GM18507 (cell line): ENCODE results near the gene MEF2A.

ENCODE experiments used
- DNase-seq: peaks from one replicate; pipeline ENCODE4 v3.0.0; 2011; ENCODE audit warnings: low read depth; ENCODE audit not compliant: insufficient read length; ENCODE audit errors: extremely low spot score
- FAIRE-seq: peaks from 2 replicates; lab custom pipeline; 2011; peaks lifted over from hg19 to GRCh38; lab: Jason Lieb, UNC

MEF2A gene

DNA sequence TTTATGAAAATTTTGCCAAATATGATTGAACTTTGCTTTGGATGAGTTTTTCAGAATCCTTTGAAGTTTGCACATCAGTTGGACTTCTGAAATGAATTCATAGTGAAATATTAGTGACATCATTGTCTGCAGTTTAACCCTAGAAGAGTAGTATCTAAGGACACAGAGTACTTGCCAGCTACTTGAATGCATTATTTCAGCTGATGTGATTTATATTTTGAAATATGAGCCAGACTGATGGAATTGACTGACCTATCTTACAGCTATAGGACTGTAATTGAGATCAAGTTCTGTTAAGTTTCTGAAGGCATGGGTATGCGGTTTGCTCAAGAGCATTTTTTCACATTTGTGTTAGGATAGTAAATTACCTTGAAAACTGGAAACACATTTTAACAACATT, 116.2 kb downstream of the MEF2A start:
- DNase-seq, result no peak
- no peak for FAIRE-seq

DNA sequence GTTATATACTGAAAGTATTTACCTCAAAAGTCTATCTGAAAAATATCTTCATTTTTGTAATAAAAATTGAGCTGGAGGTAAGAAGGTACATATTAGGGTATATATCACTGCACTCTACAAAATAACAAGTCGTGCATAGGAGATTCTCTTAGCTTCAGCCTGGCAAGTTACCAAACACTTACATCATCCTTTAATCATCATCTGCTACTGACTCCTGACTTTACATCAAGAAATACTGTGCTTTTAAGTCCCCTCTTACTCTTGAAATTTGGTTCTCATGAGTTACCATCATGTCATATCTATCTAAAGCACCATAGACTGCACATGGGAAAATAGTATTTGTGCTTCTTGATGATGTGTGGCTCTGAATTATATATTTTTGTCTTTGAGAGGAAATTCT, 116.7 kb downstream of the MEF2A start:
- DNase-seq (no peak), FAIRE-seq (no peak)

DNA sequence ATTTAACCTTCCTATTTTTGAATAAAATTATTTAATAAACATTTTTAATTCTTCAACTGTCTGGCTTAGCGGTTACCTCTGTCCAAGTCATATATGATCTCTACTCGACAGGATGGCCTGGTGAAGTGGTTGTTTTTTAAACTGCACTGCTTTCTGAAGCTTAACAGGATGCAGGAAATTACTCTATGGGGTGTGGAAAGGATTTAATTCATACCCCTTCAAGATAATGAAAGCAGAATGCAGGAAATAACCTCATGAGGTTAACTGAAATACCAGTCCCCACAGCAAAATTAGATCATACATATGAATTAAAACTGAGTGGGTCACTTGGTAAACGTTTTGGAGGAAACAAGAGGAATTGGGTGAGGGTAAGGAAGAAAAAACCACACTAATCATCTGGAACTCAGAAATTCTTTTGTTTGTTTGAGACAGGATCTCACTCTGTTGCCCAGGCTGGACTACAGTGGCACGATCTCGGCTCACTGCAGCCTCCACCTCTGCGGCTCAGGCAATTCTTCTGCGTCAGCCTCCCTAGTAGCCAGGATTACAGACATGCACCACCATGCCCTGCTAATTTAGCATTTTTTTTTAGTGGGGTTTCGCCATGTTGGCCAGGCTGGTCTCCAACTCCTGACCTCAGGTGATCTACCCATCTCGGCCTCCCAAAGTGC, 117.4 kb downstream of the MEF2A start:
- FAIRE-seq (no peak), DNase-seq (no peak)

DNA sequence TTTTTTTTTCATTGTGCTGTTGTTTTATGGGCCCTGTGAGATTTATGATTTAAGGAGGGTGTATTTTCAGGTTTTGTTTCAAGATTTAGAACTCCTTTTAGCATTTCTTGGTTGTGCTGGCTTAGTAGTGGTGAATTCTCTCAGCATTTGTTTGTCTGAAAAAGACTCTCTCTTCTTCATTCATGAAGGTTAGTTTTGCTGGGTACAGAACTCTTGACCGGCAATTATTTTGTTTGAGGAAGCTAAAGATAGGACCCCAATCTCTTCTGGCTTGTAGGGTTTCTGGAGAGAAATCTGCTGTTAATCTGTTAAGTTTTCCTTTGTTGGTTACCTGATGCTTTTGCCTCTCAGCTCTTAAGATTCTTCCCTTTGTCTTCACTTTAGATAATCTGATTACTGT, 120.5 kb downstream of the MEF2A start:
- DNase-seq (no peak), FAIRE-seq (peak; percentile 38)

DNA sequence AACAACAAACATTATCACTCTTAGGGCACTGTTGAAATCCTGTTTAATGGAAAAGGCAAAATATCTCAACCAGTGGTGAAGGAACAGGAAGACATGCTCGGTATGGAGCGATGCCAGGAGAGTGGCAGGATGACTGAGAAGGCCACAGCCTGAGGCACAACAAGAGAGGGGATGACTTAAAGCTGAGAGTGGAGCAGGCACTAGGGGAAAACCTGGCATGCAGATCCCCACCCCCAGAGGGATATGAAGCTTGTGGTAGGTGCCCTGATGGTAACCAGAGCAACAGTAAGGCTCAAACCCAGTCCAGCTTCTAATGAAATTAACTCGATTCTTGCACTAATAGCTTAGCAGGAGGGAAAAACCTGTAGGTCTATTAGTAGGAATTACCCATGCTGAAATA, 127.0 kb downstream of the MEF2A start:
- DNase-seq (no peak), FAIRE-seq (peak; percentile 24)

DNA sequence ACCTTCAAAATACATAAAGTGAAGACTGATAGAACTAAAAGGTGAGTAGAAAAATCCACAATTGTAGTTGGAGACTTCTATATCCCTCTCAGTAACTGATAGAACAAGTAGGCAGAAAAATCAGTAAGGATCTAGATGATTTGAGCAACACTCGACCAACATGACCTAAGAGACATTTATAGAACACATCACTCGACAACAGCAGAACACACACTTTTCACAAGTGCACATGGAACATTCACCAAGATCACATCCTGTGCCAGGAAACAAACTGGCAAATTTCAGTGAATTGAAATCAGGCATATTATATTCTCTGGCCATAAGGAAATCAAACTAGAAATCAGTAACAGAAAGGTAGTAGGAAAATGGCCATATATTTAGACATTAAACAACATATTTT, 130.3 kb downstream of the MEF2A start:
- FAIRE-seq, result no peak

DNA sequence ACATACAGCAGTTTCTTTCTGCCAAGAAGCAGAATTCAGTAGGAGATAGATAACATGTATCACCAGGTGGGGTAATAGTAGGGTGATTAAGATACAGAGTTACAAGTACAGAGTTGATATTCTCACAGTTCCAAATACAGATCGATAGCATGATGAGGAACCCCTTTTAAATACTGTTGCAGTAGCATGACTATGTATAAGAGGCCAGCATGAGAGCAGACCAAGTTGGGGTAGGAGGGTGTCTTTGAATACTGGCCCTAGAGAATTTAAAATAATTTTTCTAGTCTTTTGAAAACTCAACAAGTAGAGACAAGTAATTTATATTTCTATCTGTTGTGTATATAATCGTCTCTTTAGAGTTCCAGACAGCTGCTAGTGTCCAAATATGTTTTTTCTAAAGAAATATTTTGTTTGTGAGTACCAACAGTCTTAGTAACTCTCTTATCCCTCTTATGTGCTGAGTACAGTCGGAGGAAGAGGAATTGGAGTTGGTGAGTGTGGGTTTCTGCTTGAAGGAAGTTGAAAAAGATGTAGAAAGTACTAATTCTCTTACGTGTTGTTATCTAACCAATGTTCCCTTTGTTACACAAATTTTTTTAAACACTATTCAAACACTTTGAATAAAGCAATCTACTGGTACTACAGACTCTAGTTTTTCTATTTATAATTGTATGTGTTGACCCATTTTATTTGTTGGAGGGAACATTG, 137.3 kb downstream of the MEF2A start:
- no peak for DNase-seq
- FAIRE-seq, result peak; percentile 48

More for the DNA sequence above, 130.3 kb downstream of the MEF2A start:
- no peak for DNase-seq

DNA sequence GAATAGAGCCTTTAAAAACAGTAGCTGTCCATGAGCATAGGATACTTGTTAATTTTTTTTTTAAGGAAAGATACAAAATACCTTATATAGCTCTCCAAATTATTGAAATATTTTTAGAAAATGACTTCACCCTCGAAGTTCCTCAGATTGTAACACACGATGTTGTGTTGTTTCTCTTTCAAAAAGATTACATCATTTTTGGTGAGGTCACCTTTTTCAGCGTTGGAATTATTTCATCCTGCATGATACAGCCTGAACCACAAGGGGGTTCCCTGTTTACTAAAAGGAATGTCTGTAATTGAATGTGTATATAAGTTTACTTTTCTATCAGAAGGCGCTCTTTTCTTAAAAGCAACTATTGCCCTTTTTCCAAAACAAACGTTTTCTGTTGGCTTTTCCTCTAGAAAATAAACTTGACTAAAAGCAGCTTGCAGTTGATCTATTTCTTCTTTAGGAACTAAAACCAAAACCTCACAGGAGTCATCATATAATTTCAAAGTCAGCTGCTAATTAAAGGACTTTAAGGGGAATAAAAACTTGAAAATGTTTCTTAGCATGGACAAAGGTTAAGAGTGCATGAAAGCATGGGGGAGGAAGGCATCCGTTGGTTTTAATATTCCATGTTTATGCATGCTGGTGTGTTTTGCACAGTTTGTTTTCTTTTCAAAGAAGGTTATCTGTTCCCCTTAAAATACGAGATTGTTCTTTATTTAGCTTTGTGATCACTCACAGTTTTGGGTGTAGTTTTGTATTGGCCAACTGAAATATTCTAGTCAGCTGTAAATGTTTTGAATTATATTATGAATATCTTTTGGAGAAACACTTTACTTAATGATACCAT, 138.0 kb downstream of the MEF2A start:
- DNase-seq (no peak), FAIRE-seq (peak; percentile 62)

DNA sequence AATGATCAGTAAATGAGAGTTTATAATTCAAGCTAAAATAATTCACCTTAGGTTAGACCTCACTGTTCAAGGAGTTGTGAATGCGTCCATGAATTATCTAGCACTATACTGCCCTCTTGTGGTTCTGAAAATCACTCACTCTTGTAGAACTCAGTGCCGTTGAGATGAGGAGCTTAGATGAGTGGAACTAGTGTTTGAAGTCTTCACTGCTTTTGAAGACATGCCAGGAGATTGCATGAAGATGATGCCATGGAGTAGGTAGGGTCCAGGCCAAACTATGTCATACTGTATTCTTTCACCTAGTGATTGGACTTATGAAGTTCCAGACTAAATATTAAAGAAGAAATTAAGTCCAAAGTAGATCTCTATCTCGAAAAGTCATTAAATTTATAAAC, 138.7 kb downstream of the MEF2A start:
- peak; percentile 91 for FAIRE-seq

DNA sequence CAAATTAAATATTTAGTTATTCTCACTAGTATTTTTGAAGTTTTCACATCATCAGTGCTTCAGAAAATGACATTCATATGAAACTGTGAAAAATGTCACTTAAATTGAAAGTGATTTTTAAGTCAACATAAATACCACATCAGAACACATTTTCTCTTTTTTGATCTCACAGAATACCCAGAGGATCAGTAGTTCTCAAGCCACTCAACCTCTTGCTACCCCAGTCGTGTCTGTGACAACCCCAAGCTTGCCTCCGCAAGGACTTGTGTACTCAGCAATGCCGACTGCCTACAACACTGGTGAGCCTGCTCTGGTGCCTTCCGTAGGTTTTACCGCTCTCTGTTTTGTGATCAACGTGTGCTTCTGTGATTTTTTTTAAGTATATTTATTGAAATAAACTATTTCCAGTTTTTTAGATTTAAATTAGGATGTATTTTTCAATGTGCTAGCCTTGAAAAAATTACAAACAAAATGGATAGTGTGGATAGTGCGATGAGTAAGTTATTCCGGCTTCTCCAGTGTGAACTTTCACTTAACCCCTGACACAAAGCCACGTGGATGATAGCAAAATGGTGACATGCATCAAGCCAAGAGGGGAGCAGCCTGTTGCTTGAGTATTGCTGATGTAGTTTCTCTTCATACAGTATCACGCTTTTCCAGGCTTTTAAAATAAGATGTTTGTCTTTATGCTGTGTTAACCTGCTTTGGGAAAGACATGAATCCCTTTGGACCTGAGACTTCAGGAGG, 140.9 kb downstream of the MEF2A start:
- FAIRE-seq, result no peak
- DNase-seq, result no peak

More for the DNA sequence above, 138.7 kb downstream of the MEF2A start:
- no peak for DNase-seq

DNA sequence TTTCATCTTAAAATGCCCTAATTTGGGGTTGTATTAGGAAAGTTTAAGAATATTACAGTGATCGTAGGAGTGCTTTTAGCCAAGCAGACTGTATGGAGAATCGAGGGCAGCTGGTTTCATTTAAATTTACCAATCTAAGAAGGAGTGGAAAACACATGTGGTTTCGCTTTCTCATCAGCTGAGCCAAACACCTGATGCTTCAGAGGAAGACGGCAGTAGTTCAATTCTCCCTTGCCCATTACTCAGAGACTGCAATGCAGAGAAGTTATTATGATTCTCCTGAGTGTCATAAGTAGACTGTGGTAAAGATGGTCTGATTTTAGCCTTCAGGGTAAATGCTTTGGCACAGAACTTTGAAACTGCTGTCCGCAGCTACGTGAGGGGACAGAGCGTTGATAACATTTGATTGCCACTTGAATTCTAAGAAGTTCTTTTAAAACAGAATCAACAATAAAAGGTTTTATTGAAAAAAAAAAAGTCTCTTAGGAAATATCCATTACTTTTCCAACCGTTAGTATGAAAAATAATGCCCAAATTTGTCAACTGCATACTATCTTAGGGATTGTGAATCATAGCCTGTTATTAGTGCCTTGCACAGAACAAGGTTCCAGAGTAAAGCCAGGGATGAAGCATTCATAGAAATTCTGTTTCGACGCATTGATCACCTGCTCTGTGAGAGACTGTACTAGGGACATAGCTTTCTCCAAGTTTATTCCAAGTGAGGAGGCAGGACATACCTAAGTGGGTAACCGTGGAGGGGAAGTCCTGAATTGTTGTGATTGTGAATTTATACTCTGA, 141.9 kb downstream of the MEF2A start:
- FAIRE-seq, result peak; percentile 5
- DNase-seq, result no peak

DNA sequence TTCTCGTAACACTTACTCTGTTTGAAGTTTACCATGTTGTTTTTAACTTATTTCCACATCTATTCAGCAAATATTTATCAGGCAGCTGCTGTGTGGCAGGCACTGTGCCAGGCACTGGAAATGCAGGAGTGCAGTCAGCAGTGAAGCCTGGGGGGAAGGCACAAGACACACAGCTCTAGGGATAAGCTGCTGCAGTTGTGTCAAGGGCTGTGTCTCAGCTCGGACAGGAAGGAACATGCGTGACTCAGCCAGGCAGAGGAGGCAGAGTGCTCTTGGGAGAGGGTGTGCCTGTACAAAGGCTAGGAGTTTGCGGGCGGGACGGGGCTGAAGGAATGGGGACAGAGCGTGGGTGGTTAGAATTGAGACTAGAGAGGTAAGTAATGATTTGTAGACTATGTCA, 142.8 kb downstream of the MEF2A start:
- no peak for FAIRE-seq
- no peak for DNase-seq

DNA sequence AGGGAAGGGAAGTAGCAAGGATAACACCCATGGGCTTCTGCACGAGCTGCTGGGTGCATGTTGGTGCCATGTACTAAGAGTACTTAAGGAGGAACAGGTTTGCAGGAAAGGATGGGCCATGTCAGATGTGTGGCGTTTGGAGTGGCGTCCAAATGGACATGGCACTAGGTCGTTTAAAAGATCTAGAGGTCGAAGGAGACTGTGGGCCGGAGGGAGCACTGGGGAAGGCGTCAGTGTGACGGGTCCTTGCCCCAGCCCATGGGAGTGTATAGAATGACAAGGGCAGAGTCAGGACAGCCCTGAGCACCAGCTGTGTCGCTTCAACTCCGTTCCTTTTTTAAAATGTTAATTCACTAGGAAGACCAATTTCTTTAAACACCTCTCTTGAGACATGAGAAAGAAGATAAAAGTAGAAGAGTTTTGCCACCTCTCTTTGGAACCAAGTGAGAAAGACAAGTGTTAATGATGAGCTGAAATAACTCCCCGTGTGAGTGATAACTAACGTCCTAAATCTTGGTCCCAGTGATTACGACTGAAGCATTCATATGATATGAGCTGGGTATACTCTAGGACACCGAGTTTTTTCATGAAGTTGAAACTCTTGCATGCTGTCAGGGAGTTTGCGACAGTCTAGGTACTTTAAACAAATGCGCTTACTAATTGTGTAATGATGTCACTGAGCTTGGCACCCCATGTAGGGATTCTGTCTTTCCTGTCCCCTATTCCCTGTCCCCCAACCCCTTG, 143.6 kb downstream of the MEF2A start:
- no peak for DNase-seq
- FAIRE-seq, result no peak

DNA sequence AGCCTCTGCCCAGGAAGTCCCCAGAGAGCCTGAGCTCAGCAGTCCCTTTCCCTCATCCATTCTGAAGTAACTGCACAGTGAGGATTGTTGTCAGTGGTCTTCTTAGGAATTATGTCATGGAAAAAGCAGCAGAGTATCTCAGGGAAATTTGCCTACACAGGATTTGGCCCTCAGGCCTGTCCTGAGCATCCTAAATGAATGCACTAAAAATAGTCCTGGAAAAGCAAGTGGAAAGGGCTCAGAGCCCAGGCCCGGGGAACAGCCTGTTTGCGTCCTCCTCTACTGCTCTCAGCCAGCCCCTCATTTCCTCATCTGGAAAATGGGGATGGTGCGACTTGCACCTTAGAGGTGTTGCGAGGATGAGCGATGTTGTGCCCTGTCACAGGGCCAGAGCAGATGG, 145.8 kb downstream of the MEF2A start:
- DNase-seq (no peak), FAIRE-seq (no peak)

DNA sequence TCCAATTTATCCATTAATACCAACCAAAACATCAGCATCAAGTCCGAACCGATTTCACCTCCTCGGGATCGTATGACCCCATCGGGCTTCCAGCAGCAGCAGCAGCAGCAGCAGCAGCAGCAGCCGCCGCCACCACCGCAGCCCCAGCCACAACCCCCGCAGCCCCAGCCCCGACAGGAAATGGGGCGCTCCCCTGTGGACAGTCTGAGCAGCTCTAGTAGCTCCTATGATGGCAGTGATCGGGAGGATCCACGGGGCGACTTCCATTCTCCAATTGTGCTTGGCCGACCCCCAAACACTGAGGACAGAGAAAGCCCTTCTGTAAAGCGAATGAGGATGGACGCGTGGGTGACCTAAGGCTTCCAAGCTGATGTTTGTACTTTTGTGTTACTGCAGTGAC, 146.6 kb downstream of the MEF2A start:
- DNase-seq (no peak), FAIRE-seq (no peak)

DNA sequence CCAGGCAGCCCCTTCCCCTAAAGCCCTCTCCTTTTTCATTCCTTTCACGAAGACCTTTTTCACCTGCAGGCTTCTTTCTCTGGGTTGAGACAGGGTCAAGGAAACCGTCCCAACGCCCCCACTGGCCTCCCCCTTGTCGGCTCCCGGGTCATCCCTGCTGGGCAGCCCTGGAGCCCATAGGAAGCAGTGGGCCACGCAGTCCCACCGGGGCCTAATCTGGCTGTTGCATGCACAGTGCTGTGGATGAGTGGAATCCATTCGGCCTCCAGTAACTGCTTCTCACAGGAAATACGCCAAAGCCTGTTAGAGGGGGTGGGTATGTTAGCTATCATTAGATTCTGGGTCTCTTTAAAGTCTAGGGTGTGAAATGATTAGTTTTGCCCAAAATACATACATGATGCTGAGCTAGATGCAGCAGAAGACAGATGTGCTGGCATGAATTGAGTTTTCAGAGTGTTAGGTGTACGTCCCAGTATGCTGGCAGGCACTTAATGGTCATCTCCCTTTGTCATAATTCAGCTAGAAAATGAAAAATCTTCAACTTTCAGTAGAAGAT, 150.8 kb downstream of the MEF2A start:
- DNase-seq (no peak), FAIRE-seq (peak; percentile 9)

DNA sequence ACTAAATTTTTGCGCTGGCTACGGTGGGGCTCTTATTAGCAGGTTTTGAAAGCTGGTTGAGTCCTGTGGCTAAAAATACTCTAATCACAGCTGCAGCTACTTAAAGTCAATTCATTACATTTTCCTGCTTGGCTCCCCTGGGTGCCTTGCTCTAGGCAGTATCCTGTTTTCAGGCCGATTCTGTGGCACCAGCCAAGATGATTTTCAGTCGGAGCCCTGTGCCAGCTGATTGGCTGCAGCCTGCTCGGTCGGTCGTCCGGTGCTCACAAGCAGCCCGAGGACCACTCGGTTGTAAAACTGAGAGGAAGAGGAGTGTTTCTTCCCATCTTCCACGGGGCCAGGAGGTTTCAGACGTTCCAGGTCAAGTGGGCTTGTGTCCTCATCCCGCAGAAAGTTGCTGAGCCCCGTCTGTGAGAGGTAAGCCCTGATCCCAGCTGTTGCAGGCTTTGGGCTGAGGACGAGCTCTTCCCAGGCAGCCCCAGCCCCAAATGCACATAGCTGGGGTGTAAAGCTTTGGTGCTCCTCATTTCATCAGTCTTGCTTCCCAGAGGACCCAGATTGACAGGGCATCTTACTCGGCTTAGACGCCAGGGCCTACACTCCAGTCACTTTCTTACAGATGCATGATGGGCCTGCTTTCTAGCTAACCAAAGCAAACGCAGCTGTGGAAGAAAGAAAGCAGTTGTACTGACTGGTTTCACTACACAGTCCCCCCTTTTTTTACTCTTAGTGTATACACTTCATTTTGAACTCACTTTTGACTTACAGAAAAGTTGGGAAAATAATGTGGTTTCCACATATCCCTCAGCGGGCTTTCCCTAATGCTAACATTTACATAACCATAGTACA, 151.6 kb downstream of the MEF2A start:
- FAIRE-seq (peak; percentile 85), DNase-seq (no peak)
